MM.1S (cell line): ENCODE measurements around the gene LPAR5.

Experiments
- DNase-seq: peaks from one replicate; pipeline ENCODE4 v3.0.0-alpha.2; 2015
- H2AFZ ChIP-seq: fragments of 300-600 bp; sonication (generic); 2 replicates; pipeline ENCODE4 v1.6.0; 2016; ENCODE audit warnings: antibody characterized with exemption, low read length
- H3F3A ChIP-seq: fragments of 300-600 bp; sonication (generic); 2 replicates; pipeline ENCODE4 v1.6.1; 2016; ENCODE audit warnings: mild to moderate bottlenecking, antibody characterized with exemption, low read length, moderate library complexity, mixed read lengths; ENCODE audit not compliant: insufficient read depth
- H3K27ac ChIP-seq: fragments of 300-600 bp; sonication (generic); 2 replicates; pipeline ENCODE4 v1.5.1; 2016; ENCODE audit warnings: mild to moderate bottlenecking, low read length
- H3K27me3 ChIP-seq: fragments of 300-600 bp; sonication (generic); replicated peaks from 2 replicates; pipeline ENCODE4 v1.6.0; 2016; ENCODE audit warnings: low read length; ENCODE audit not compliant: insufficient read depth
- H3K36me3 ChIP-seq: fragments of 300-600 bp; sonication (generic); replicated peaks from 2 replicates; pipeline ENCODE4 v1.6.1; 2016; ENCODE audit warnings: mild to moderate bottlenecking, low read length, mixed read lengths; ENCODE audit not compliant: insufficient read depth
- H3K4me1 ChIP-seq: fragments of 300-600 bp; sonication (generic); 2 replicates; pipeline ENCODE4 v1.6.1; 2016; ENCODE audit warnings: low read length, mixed read lengths
- H3K4me2 ChIP-seq: fragments of 300-600 bp; sonication (generic); 2 replicates; pipeline ENCODE4 v1.6.0; 2016; ENCODE audit warnings: low read depth, low read length
- H3K4me3 ChIP-seq: fragments of 300-600 bp; sonication (generic); 2 replicates; pipeline ENCODE4 v1.5.1; 2016; ENCODE audit warnings: low read length, mixed read lengths
- H3K79me2 ChIP-seq: fragments of 300-600 bp; sonication (generic); 2 replicates; pipeline ENCODE4 v1.6.1; 2016; ENCODE audit warnings: mixed run types, low read length, mixed read lengths
- H3K9ac ChIP-seq: fragments of 300-600 bp; sonication (generic); 2 replicates; pipeline ENCODE4 v1.6.1; 2016; ENCODE audit warnings: low read length, mixed read lengths
- H3K9me2 ChIP-seq: fragments of 300-600 bp; sonication (generic); replicated peaks from 2 replicates; pipeline ENCODE4 v1.6.1; 2016; ENCODE audit warnings: mild to moderate bottlenecking, low read length, mixed read lengths; ENCODE audit not compliant: insufficient read depth
- H3K9me3 ChIP-seq: fragments of 300-600 bp; sonication (generic); replicated peaks from 2 replicates; pipeline ENCODE4 v1.6.1; 2016; ENCODE audit warnings: mild to moderate bottlenecking, low read length, mixed read lengths; ENCODE audit not compliant: insufficient read depth
- H4K20me1 ChIP-seq: fragments of 300-600 bp; sonication (generic); 2 replicates; pipeline ENCODE4 v1.6.1; 2016; ENCODE audit warnings: mild to moderate bottlenecking, low read length, moderate library complexity, mixed read lengths; ENCODE audit not compliant: insufficient read depth
- CTCF ChIP-seq: fragments of 300-600 bp; sonication (generic); IDR thresholded peaks from 2 replicates; pipeline ENCODE4 v1.5.1; 2016; ENCODE audit warnings: antibody characterized with exemption, low read length, mixed read lengths
- EZH2 ChIP-seq: fragments of 300-600 bp; sonication (generic); optimal IDR thresholded peaks from 2 replicates; pipeline ENCODE3; 2017; ENCODE audit warnings: low read depth, mild to moderate bottlenecking, antibody characterized with exemption, low read length, mixed read lengths
- EZH2phosphoT487 ChIP-seq: fragments of 300-600 bp; sonication (generic); IDR thresholded peaks from 2 replicates; pipeline ENCODE4 v1.6.1; 2018; ENCODE audit warnings: antibody characterized with exemption, low read length

LPAR5 gene

GRCh38 chr12:6650832-6651231 is 15.1 kb upstream of the LPAR5 start:
- Histone ChIP-seq H3K36me3 (no peaks in the 10 kb centered on the region), H3K79me2 (no peaks in the 10 kb centered on the region), H3F3A (no peaks in the 10 kb centered on the region), H3K9me3 (no peaks in the 10 kb centered on the region), H3K4me2 (no peak overlapping the region), H3K27ac (no peak overlapping the region), H3K9ac (no peak overlapping the region), H3K27me3 (no peaks in the 10 kb centered on the region), H3K4me3 (no peak overlapping the region), H2AFZ (no peak overlapping the region), H3K9me2 (no peaks in the 10 kb centered on the region), H3K4me1 (no peaks in the 10 kb centered on the region), H4K20me1 (no peaks in the 10 kb centered on the region)
- TF ChIP-seq EZH2phosphoT487 (no peak), CTCF (no peak), EZH2 (no peak)
- DNase-seq: no peak

GRCh38 chr12:6647083-6647604 is 11.4 kb upstream of the LPAR5 start, which contains the start of gene ACRBP:
Gene ACRBP, minus strand, starts transcription at chr12:6647432. Its CDS starts 66 bp downstream, at chr12:6647366.
- Histone ChIP-seq H3K9me2 (no peaks in the 10 kb centered on the region), H3K9ac (no peak within 1 kb of the TSS), H3K4me1 (no peaks in the 10 kb centered on the region), H3K4me2 (peak within 1 kb of the TSS; percentile 21; the same call in 1 of the 2 replicates), H3K27me3 (peaks cover under 1% of the 10 kb centered on the region; the same call in 1 of the 2 replicates), H4K20me1 (no peaks in the 10 kb centered on the region), H3K27ac (no peak within 1 kb of the TSS), H3K79me2 (no peaks in the 10 kb centered on the region), H2AFZ (no peak within 1 kb of the TSS), H3K9me3 (no peaks in the 10 kb centered on the region), H3K4me3 (no peak within 1 kb of the TSS), H3F3A (no peaks in the 10 kb centered on the region), H3K36me3 (no peaks in the 10 kb centered on the region)
- TF ChIP-seq EZH2: no peak
- no peak for TF ChIP-seq EZH2phosphoT487
- TF ChIP-seq CTCF: no peak
- peak; percentile 32 for DNase-seq

- Histone ChIP-seq H4K20me1 (no peaks in the 10 kb centered on the region), H3K9me3 (no peaks in the 10 kb centered on the region), H3K9ac (no peak overlapping the region), H2AFZ (no peak overlapping the region), H3F3A (no peaks in the 10 kb centered on the region), H3K4me3 (no peak overlapping the region), H3K27ac (no peak overlapping the region), H3K4me2 (0 out of 2 replicates have a peak overlapping the region, but pooled peaks have one; percentile 21), H3K79me2 (no peaks in the 10 kb centered on the region), H3K4me1 (no peaks in the 10 kb centered on the region), H3K36me3 (no peaks in the 10 kb centered on the region), H3K9me2 (no peaks in the 10 kb centered on the region), H3K27me3 (peaks cover 4% of the 10 kb centered on the region; the same call in 1 of the 2 replicates)
- no peak for DNase-seq
- TF ChIP-seq EZH2 (no peak), EZH2phosphoT487 (no peak), CTCF (no peak)
Measured at GRCh38 chr12:6646276-6647082, 10.7 kb upstream of the LPAR5 start.
